Panc1 (cell line): ENCODE data around the gene HSPA5.

Experiments used
- POLR2AphosphoS5 ChIP-seq: IDR thresholded peaks from 2 replicates; pipeline ENCODE4 v1.6.1; 2012; ENCODE audit warnings: mild to moderate bottlenecking, low read depth, low read length, moderate library complexity
- REST ChIP-seq, 2 experiments: IDR thresholded peaks; 2 replicates each; pipeline ENCODE4 v1.6.1; 2011 to 2012; ENCODE audit warnings: low read depth in 2 of 2, control low read depth in 1 of 2, low read length in 1 of 2, mild to moderate bottlenecking in 1 of 2, moderate library complexity in 1 of 2; ENCODE audit not compliant: insufficient read depth in 1 of 2
- SIN3A ChIP-seq: IDR thresholded peaks from 2 replicates; pipeline ENCODE4 v1.6.1; 2012; ENCODE audit warnings: low read depth, mild to moderate bottlenecking, low read length, moderate library complexity, borderline replicate concordance; ENCODE audit not compliant: insufficient read depth
- TCF7L2 ChIP-seq: IDR thresholded peaks from 2 replicates; pipeline ENCODE4 v1.6.1; 2011; ENCODE audit warnings: mild to moderate bottlenecking, low read depth, low read length, inconsistent platforms
- TF ChIP-seq, protein P1 (sequence below): fragments of 450-650 bp; IDR thresholded peaks from 2 replicates; pipeline ENCODE4 v1.5.1; 2017; ENCODE audit warnings: mild to moderate bottlenecking

GRCh38 chr9:125233678-125234077 is 7.5 kb downstream of the HSPA5 start:
- TF ChIP-seq, protein P1, sequence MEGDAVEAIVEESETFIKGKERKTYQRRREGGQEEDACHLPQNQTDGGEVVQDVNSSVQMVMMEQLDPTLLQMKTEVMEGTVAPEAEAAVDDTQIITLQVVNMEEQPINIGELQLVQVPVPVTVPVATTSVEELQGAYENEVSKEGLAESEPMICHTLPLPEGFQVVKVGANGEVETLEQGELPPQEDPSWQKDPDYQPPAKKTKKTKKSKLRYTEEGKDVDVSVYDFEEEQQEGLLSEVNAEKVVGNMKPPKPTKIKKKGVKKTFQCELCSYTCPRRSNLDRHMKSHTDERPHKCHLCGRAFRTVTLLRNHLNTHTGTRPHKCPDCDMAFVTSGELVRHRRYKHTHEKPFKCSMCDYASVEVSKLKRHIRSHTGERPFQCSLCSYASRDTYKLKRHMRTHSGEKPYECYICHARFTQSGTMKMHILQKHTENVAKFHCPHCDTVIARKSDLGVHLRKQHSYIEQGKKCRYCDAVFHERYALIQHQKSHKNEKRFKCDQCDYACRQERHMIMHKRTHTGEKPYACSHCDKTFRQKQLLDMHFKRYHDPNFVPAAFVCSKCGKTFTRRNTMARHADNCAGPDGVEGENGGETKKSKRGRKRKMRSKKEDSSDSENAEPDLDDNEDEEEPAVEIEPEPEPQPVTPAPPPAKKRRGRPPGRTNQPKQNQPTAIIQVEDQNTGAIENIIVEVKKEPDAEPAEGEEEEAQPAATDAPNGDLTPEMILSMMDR: no peak
- TF ChIP-seq REST (IDR thresholded peaks at IDR 0.05; ENCODE audit: insufficient read depth in 1 of 2, low read depth in 2 of 2, low read length in 1 of 2) (no peak), POLR2AphosphoS5 (no peak), TCF7L2 (no peak), SIN3A (no peak)
